HFFc6 (cell line): Measurements from ENCODE around the gene TMPRSS9. TPM values are rescaled to one million over a fixed set of nuclear protein-coding genes. Genes with fewer than 3 reads are reported as not detected.

Experiments
- DNase-seq: peaks from one replicate; pipeline ENCODE4 v3.0.0-alpha.2; 2018
- H3K27ac Mint-ChIP-seq: 2 replicates; pipeline ENCODE4 v1.8.0; 2020; ENCODE audit warnings: mild to moderate bottlenecking, mixed read lengths
- H3K27me3 Mint-ChIP-seq: 2 replicates; pipeline ENCODE4 v1.8.0; 2021; ENCODE audit warnings: mild to moderate bottlenecking, moderate library complexity, mixed read lengths; ENCODE audit not compliant: insufficient read depth
- H3K36me3 Mint-ChIP-seq: 2 replicates; pipeline ENCODE4 v1.8.0; 2021; ENCODE audit warnings: low read depth, mixed read lengths
- H3K4me1 Mint-ChIP-seq: 2 replicates; pipeline ENCODE4 v1.8.0; 2020; ENCODE audit warnings: low read depth, mixed read lengths
- H3K4me3 Mint-ChIP-seq: 2 replicates; pipeline ENCODE4 v1.8.0; 2020; ENCODE audit warnings: mild to moderate bottlenecking, moderate library complexity, mixed read lengths
- H3K9me3 Mint-ChIP-seq: 2 replicates; pipeline ENCODE4 v1.8.0; 2020; ENCODE audit warnings: mild to moderate bottlenecking, mixed read lengths
- CTCF ChIP-seq: fragments of 200-600 bp; sonication (generic); IDR thresholded peaks from 2 replicates; pipeline ENCODE4 v1.5.0; 2021; ENCODE audit warnings: antibody characterized with exemption, mild to moderate bottlenecking
- total RNA-seq, 6 experiments: library from RNA; stranded (reverse); fragmentation: NEBNext Ultra II Directional; extraction: Animal tissue kit (Norgen Biotek cat#: 25700); gene quantifications; 2 replicates in 1 of 6; 3 replicates in 5 of 6; pipeline ENCODE4 v1.2.3, GENCODE V29; 2021

Gene TMPRSS9
- total RNA-seq, 6 experiments from 2014 or later: not detected

GRCh38 chr19:2341982-2342381 lies 18.1 kb upstream of the TMPRSS9 start:
- no peaks in the 10 kb centered on the region for H3K27me3 Mint-ChIP-seq
- H3K36me3 Mint-ChIP-seq: peaks cover 7% of the 10 kb centered on the region; the same call in 1 of the 2 replicates
- no peaks in the 10 kb centered on the region for H3K9me3 Mint-ChIP-seq
- H3K4me3 Mint-ChIP-seq: no peak overlapping the region
- DNase-seq: no peak
- no peak for TF ChIP-seq CTCF
- H3K27ac Mint-ChIP-seq: no peak overlapping the region
- no peaks in the 10 kb centered on the region for H3K4me1 Mint-ChIP-seq

GRCh38 chr19:2342656-2343288 lies 17.3 kb upstream of the TMPRSS9 start:
- Mint-ChIP-seq H3K36me3 (peaks cover 7% of the 10 kb centered on the region; the same call in 1 of the 2 replicates), H3K27ac (no peak overlapping the region), H3K4me3 (no peak overlapping the region), H3K4me1 (no peaks in the 10 kb centered on the region), H3K27me3 (no peaks in the 10 kb centered on the region), H3K9me3 (no peaks in the 10 kb centered on the region)
- no peak for DNase-seq
- TF ChIP-seq CTCF: no peak

- DNase-seq: no peak
These were observed 16.6 kb upstream of the TMPRSS9 start for GRCh38 chr19:2343289-2343982.

GRCh38 chr19:2344381-2344870 lies 15.6 kb upstream of the TMPRSS9 start:
- no peak for TF ChIP-seq CTCF
- Mint-ChIP-seq H3K4me3 (no peak overlapping the region), H3K4me1 (no peaks in the 10 kb centered on the region), H3K27ac (no peak overlapping the region), H3K27me3 (no peaks in the 10 kb centered on the region), H3K36me3 (peaks cover 7% of the 10 kb centered on the region; the same call in 1 of the 2 replicates), H3K9me3 (no peaks in the 10 kb centered on the region)
- DNase-seq: no peak

More at GRCh38 chr19:2343289-2343982, 16.6 kb upstream of the TMPRSS9 start:
- TF ChIP-seq CTCF: no peak
- H3K9me3 Mint-ChIP-seq: no peaks in the 10 kb centered on the region
- H3K27me3 Mint-ChIP-seq: no peaks in the 10 kb centered on the region
- no peaks in the 10 kb centered on the region for H3K4me1 Mint-ChIP-seq
- H3K4me3 Mint-ChIP-seq: no peak overlapping the region
- peaks cover 7% of the 10 kb centered on the region; the same call in 1 of the 2 replicates for H3K36me3 Mint-ChIP-seq
- H3K27ac Mint-ChIP-seq: no peak overlapping the region

- no peaks in the 10 kb centered on the region for H3K9me3 Mint-ChIP-seq
- H3K36me3 Mint-ChIP-seq: peaks cover 7% of the 10 kb centered on the region; the same call in 1 of the 2 replicates
- TF ChIP-seq CTCF: no peak
- no peak overlapping the region for H3K27ac Mint-ChIP-seq
- no peaks in the 10 kb centered on the region for H3K4me1 Mint-ChIP-seq
- no peaks in the 10 kb centered on the region for H3K27me3 Mint-ChIP-seq
- no peak for DNase-seq
- H3K4me3 Mint-ChIP-seq: no peak overlapping the region
These were observed 15.0 kb upstream of the TMPRSS9 start for GRCh38 chr19:2345076-2345475.
